K562 (cell line): Measurements from ENCODE around the gene COQ8B. TPM values are rescaled to one million over a fixed set of nuclear protein-coding genes. Genes with fewer than 3 reads are reported as not detected.

Source experiments
- CHD7 ChIP-seq: fragments of 200-600 bp; sonication (generic); IDR thresholded peaks from one replicate; pipeline ENCODE4 v1.6.1; 2012; ENCODE audit warnings: mild to moderate bottlenecking, low read depth, low read length, inconsistent platforms
- EP300 ChIP-seq: IDR thresholded peaks from 2 replicates; pipeline ENCODE4 v1.6.1; 2012; ENCODE audit warnings: low read length, improper control_type of control experiment
- FIP1L1 ChIP-seq: fragments of 200-400 bp; formaldehyde crosslinking; IDR thresholded peaks from 2 replicates; pipeline ENCODE4 v1.6.1; 2018; ENCODE audit warnings: mild to moderate bottlenecking, low read depth, low read length; ENCODE audit not compliant: poor library complexity, severe bottlenecking
- HNRNPK ChIP-seq: fragments of 200-400 bp; formaldehyde crosslinking; IDR thresholded peaks from one replicate; pipeline ENCODE4 v1.6.1; 2018; ENCODE audit warnings: mild to moderate bottlenecking, low read depth, low read length; ENCODE audit not compliant: poor library complexity, severe bottlenecking
- MYC ChIP-seq, 2 experiments: fragments of 250-450 bp in 1 of 2; sonication (Bioruptor Pico) in 1 of 2; IDR thresholded peaks; 2 replicates each; pipeline versions ENCODE4 v1.5.1 to v1.6.1; 2012 to 2021; ENCODE audit warnings: low read depth in 2 of 2, borderline replicate concordance in 1 of 2, improper control_type of control experiment in 1 of 2, low read length in 1 of 2, mild to moderate bottlenecking in 1 of 2, moderate library complexity in 1 of 2
- POLR2B ChIP-seq: fragments of 450-650 bp; IDR thresholded peaks from 2 replicates; pipeline ENCODE4 v1.6.1; 2018; ENCODE audit warnings: low read depth; ENCODE audit not compliant: partially characterized antibody
- PTTG1 ChIP-seq: fragments of 450-650 bp; IDR thresholded peaks from 2 replicates; pipeline ENCODE4 v1.6.1; 2016; ENCODE audit warnings: low read depth, mild to moderate bottlenecking, missing genetic modification characterization, missing compliant biosample characterization
- TAF15 ChIP-seq: fragments of 200-400 bp; formaldehyde crosslinking; IDR thresholded peaks from 2 replicates; pipeline ENCODE4 v1.6.1; 2017; ENCODE audit warnings: mild to moderate bottlenecking, low read depth, low read length, moderate library complexity
- ZNF398 ChIP-seq: fragments of 250-450 bp; sonication (Bioruptor Pico); IDR thresholded peaks from 2 replicates; pipeline ENCODE4 v1.8.0; 2021; ENCODE audit warnings: moderate library complexity, mild to moderate bottlenecking, inconsistent platforms
- polyA plus RNA-seq, 8 experiments: library from polyadenylated mRNA; depleted of rRNA in 4 of 8; stranded (reverse) in 5 of 8; unstranded in 3 of 8; fragments of >200 nt; fragmentation: Nextera tagmentation in 2 of 8; fragmentation: Illumina TruSeq in 1 of 8; extraction: Ambion mirVana in 2 of 8; extraction: Trizol in 1 of 8; gene quantifications; 2 replicates each; pipeline versions ENCODE4 v1.2.1 to v1.2.3, GENCODE V29; 2011 to 2014; ENCODE audit warnings: inconsistent platforms in 1 of 8, missing spikeins in 1 of 8
- total RNA-seq, 7 experiments: library from RNA; depleted of rRNA in 6 of 7; stranded (reverse); fragments of >200 nt in 6 of 7; fragmentation: Illumina TruSeq in 2 of 7; extraction: Trizol in 2 of 7; gene quantifications; 2 replicates each; pipeline versions ENCODE4 v1.2.1 to v1.2.3, GENCODE V29; 2011 to 2021; ENCODE audit warnings: low replicate concordance in 1 of 7
- TF ChIP-seq, protein P1 (sequence below), 2 experiments: fragments of 250-450 bp in 1 of 2; fragments of 450-650 bp in 1 of 2; sonication (Bioruptor Pico) in 1 of 2; IDR thresholded peaks; 2 replicates each; pipeline versions ENCODE4 v1.6.1 to v1.8.0; 2016 to 2021; ENCODE audit warnings: mild to moderate bottlenecking in 2 of 2, moderate library complexity in 2 of 2, missing compliant biosample characterization in 1 of 2, missing genetic modification characterization in 1 of 2

COQ8B gene
- total and polyA plus RNA-seq, 9 of the 15 experiments (the other 6 are each of a cell fraction or from before 2014, with no cell fraction given), result 0.41 to 32.3 (median 12.9) TPM

- TF ChIP-seq, protein P1, sequence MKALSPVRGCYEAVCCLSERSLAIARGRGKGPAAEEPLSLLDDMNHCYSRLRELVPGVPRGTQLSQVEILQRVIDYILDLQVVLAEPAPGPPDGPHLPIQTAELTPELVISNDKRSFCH (CRISPR knock-in tag; IDR thresholded peaks at IDR 0.05), result no peak
- TF ChIP-seq, protein P1 (tag; IDR thresholded peaks at IDR 0.05), result 0 out of 2 replicates have a peak, but pooled peaks have one; percentile 36
- no peak for TF ChIP-seq FIP1L1
- TF ChIP-seq HNRNPK, result no peak
- TF ChIP-seq EP300, result peak; percentile 34; the same call in 1 of the 2 replicates
- TF ChIP-seq POLR2B, result peak; percentile 75
- TF ChIP-seq ZNF398 (CRISPR knock-in tag), result no peak
- peak; percentile 91 for TF ChIP-seq MYC (IDR thresholded peaks at IDR 0.05; ENCODE audit: low read depth, low read length)
- TF ChIP-seq MYC (CRISPR knock-in tag; IDR thresholded peaks at IDR 0.05; ENCODE audit: borderline replicate concordance, low read depth), result peak; percentile 84
- no peak for TF ChIP-seq CHD7
- no peak for TF ChIP-seq PTTG1 (tag)
- TF ChIP-seq TAF15, result no peak
Observed at GRCh38 chr19:40690693-40691420, 25.8 kb downstream of the COQ8B start (continued).
